Activated CD8-positive, alpha-beta T cell treated with anti-CD3 and anti-CD28 coated beads for 36 hours (primary cell): ENCODE measurements around the gene STK4. TPM values are rescaled to one million over a fixed set of nuclear protein-coding genes. Genes with fewer than 3 reads are reported as not detected.

Experiments used
- ATAC-seq: fragments of 200-7000 bp; cut with Tn5 transposase; one replicate; pipeline ENCODE4 v1.10.0; 2021; ENCODE audit warnings: mild to moderate bottlenecking, moderate library complexity
- CTCF ChIA-PET: fragments of 350-600 bp; sonication (Branson Sonifier 250); formaldehyde crosslinking; loops from one replicate; lab custom pipeline; 2021; ENCODE audit warnings: antibody characterized with exemption; lab: Charles Lee
- POLR2A ChIA-PET: fragments of 350-600 bp; sonication (Branson Sonifier 250); formaldehyde crosslinking; loops from one replicate; lab custom pipeline; 2021; ENCODE audit warnings: antibody characterized with exemption; lab: Charles Lee
- DNase-seq: peaks from one replicate; pipeline ENCODE4 v3.0.0-alpha.2; 2020
- H3K27ac Mint-ChIP-seq: one replicate; pipeline ENCODE4 v1.8.0; 2021; ENCODE audit warnings: mild to moderate bottlenecking, mixed read lengths
- H3K27me3 Mint-ChIP-seq: one replicate; pipeline ENCODE4 v1.8.0; 2021; ENCODE audit warnings: mixed read lengths
- H3K36me3 Mint-ChIP-seq: one replicate; pipeline ENCODE4 v1.8.0; 2021; ENCODE audit warnings: low read depth, mixed read lengths
- H3K4me1 Mint-ChIP-seq: one replicate; pipeline ENCODE4 v1.8.0; 2021; ENCODE audit warnings: low read depth, mixed read lengths
- H3K4me3 Mint-ChIP-seq: one replicate; pipeline ENCODE4 v1.8.0; 2021; ENCODE audit warnings: mild to moderate bottlenecking, moderate library complexity, mixed read lengths
- H3K9me3 Mint-ChIP-seq: one replicate; pipeline ENCODE4 v1.8.0; 2021; ENCODE audit warnings: mixed read lengths
- CTCF ChIP-seq: fragments of 200-600 bp; IDR thresholded peaks from one replicate; pipeline ENCODE4 v1.8.0; 2022; ENCODE audit warnings: antibody characterized with exemption, mild to moderate bottlenecking
- intact Hi-C: fragments of 100-400 bp; cut with micrococcal nuclease; formaldehyde crosslinking; loops from one replicate; pipeline ENCODE4 v1.10.0; 2022
- total RNA-seq, 2 experiments: library from RNA; stranded (reverse); gene quantifications; one replicate each; pipeline ENCODE4 v1.2.3, GENCODE V29; 2021

STK4 gene
- total RNA-seq, 2 experiments from 2014 or later: 154 to 165 TPM

GRCh38 chr20:44990425-44990824 is 24.1 kb downstream of the STK4 start:
- ChIA-PET POLR2A (interaction anchor here (0.7 to 2.6 kb wide), 9 partner anchors 9 to 37 kb away, joined by 3 to 15 read pairs (median 5); partner anchors contain the start of genes STK4 and TOMM34), CTCF (interaction anchor here (1.1 to 1.9 kb wide), 5 partner anchors 14 to 23 kb away, joined by 3 to 6 read pairs (median 4); no protein-coding TSS in a partner anchor)
- no peak for TF ChIP-seq CTCF
- Mint-ChIP-seq H3K9me3 (no peaks in the 10 kb centered on the region), H3K4me1 (peaks cover 76% of the 10 kb centered on the region), H3K4me3 (peak overlapping the region; percentile 72), H3K27ac (peak overlapping the region; percentile 95), H3K36me3 (peaks cover 64% of the 10 kb centered on the region), H3K27me3 (no peaks in the 10 kb centered on the region)
- peak; percentile 89 for ATAC-seq
- intact Hi-C loops: loop anchor here (2.0 kb wide), 1 partner anchor 20 kb away; no protein-coding TSS in a partner anchor
- peak; percentile 84 for DNase-seq

GRCh38 chr20:44990957-44991356 is 24.6 kb downstream of the STK4 start:
- DNase-seq (no peak), ATAC-seq (no peak)
- CTCF ChIA-PET: interaction anchor here (1.2 to 1.9 kb wide), 3 partner anchors 15 to 23 kb away, joined by 4 to 6 read pairs (median 4); no protein-coding TSS in a partner anchor
- intact Hi-C loops: loop anchor here (1.0 to 2.0 kb wide), 2 partner anchors 12 to 20 kb away; no protein-coding TSS in a partner anchor
- POLR2A ChIA-PET: interaction anchor here (1.2 to 2.6 kb wide), 8 partner anchors 9 to 28 kb away, joined by 3 to 15 read pairs (median 6); partner anchors contain the start of gene STK4
- Mint-ChIP-seq H3K36me3 (peaks cover 64% of the 10 kb centered on the region), H3K4me3 (peak overlapping the region; percentile 72), H3K27ac (peak overlapping the region; percentile 95), H3K27me3 (no peaks in the 10 kb centered on the region), H3K4me1 (peaks cover 76% of the 10 kb centered on the region), H3K9me3 (no peaks in the 10 kb centered on the region)
- no peak for TF ChIP-seq CTCF

GRCh38 chr20:44993343-44993742 is 27.0 kb downstream of the STK4 start:
- ATAC-seq: no peak
- POLR2A ChIA-PET: interaction anchor here (1.1 to 1.3 kb wide), 3 partner anchors 14 to 23 kb away, joined by 3 to 4 read pairs (median 3); no protein-coding TSS in a partner anchor
- Mint-ChIP-seq H3K4me1 (peaks cover 83% of the 10 kb centered on the region), H3K27me3 (no peaks in the 10 kb centered on the region), H3K9me3 (no peaks in the 10 kb centered on the region), H3K27ac (peak overlapping the region; percentile 84), H3K4me3 (peak overlapping the region; percentile 4), H3K36me3 (peaks cover 69% of the 10 kb centered on the region)
- CTCF ChIA-PET: interaction anchor here (0.6 kb wide), 1 partner anchor 51 kb away, joined by 5 read pairs; no protein-coding TSS in a partner anchor
- intact Hi-C loops: no loop called here
- no peak for TF ChIP-seq CTCF
- no peak for DNase-seq

- Mint-ChIP-seq H3K27me3 (no peaks in the 10 kb centered on the region), H3K27ac (peak overlapping the region; percentile 90), H3K4me1 (peaks cover 70% of the 10 kb centered on the region), H3K4me3 (no peak overlapping the region), H3K9me3 (no peaks in the 10 kb centered on the region), H3K36me3 (peaks cover 71% of the 10 kb centered on the region)
- no peak for TF ChIP-seq CTCF
- DNase-seq (peak; percentile 31), ATAC-seq (no peak)
- intact Hi-C loops: no loop called here
- ChIA-PET POLR2A (interaction anchor here (0.9 to 2.2 kb wide), 5 partner anchors 10 to 37 kb away, joined by 4 to 6 read pairs (median 5); partner anchors contain the start of gene TOMM34), CTCF (interaction anchor here (1.1 to 5.5 kb wide), 5 partner anchors 14 to 297 kb away, joined by 3 to 29 read pairs (median 6); no protein-coding TSS in a partner anchor)
These were observed 30.9 kb downstream of the STK4 start for GRCh38 chr20:44997171-44997570.

- no peak for DNase-seq
- H3K9me3 Mint-ChIP-seq: no peaks in the 10 kb centered on the region
- intact Hi-C loops: no loop called here
- H3K4me3 Mint-ChIP-seq: no peak overlapping the region
- ChIA-PET CTCF (interaction anchor here (1.1 to 5.5 kb wide), 4 partner anchors 14 to 296 kb away, joined by 3 to 29 read pairs (median 7); no protein-coding TSS in a partner anchor), POLR2A (interaction anchor here (1.1 kb wide), 1 partner anchor 16 kb away, joined by 3 read pairs; no protein-coding TSS in a partner anchor)
- TF ChIP-seq CTCF: no peak
- H3K36me3 Mint-ChIP-seq: peaks cover 74% of the 10 kb centered on the region
- H3K4me1 Mint-ChIP-seq: peaks cover 67% of the 10 kb centered on the region
- peak overlapping the region; percentile 90 for H3K27ac Mint-ChIP-seq
- no peaks in the 10 kb centered on the region for H3K27me3 Mint-ChIP-seq
- peak; percentile 40 for ATAC-seq
These were observed 31.4 kb downstream of the STK4 start for GRCh38 chr20:44997668-44998067.
